ENCODE measurements around the gene SDR9C7. TPM values are rescaled to one million over a fixed set of nuclear protein-coding genes. Genes with fewer than 3 reads are reported as not detected.

SDR9C7 gene
- polyA plus RNA-seq, 1 donor from 2014 or later = 0.63 TPM

GRCh38 chr12:56948881-56949280 lies 14.7 kb upstream of the SDR9C7 start:
- H3F3A ChIP-seq (ENCODE audit: insufficient read depth, low read length, poor library complexity, severe bottlenecking) = no peaks in the 10 kb centered on the region
- H3K9me3 ChIP-seq (ENCODE audit: low read length) = no peaks in the 10 kb centered on the region
- H3K9me2 ChIP-seq (ENCODE audit: insufficient read depth, low read length) = no peaks in the 10 kb centered on the region
- H3K36me3 ChIP-seq (ENCODE audit: insufficient read depth, low read length) = no peaks in the 10 kb centered on the region
- H4K20me1 ChIP-seq (ENCODE audit: insufficient read depth) = no peaks in the 10 kb centered on the region
- no peak for TF ChIP-seq SMC3 (conservative IDR thresholded peaks at IDR 0.05; ENCODE audit: poor library complexity)
- TF ChIP-seq MXI1 (conservative IDR thresholded peaks at IDR 0.05; ENCODE audit: poor library complexity, severe bottlenecking) = no peak
- no peak for TF ChIP-seq CTCF (IDR thresholded peaks at IDR 0.05; ENCODE audit: poor library complexity, severe bottlenecking)
- no peak for TF ChIP-seq TAF1 (IDR thresholded peaks at IDR 0.05; ENCODE audit: low read depth)
- no peak for TF ChIP-seq EZH2 (IDR thresholded peaks at IDR 0.05; ENCODE audit: borderline replicate concordance, insufficient read depth, low read length, poor library complexity, severe bottlenecking)
- no peak for TF ChIP-seq POLR2AphosphoS5 (IDR thresholded peaks at IDR 0.05)
- TF ChIP-seq RAD21 (conservative IDR thresholded peaks at IDR 0.05) = no peak
- no peak for TF ChIP-seq EP300 (conservative IDR thresholded peaks at IDR 0.05; ENCODE audit: poor library complexity, severe bottlenecking)
- TF ChIP-seq REST (IDR thresholded peaks at IDR 0.05; ENCODE audit: borderline replicate concordance) = no peak
- no peak overlapping the region for H2AFZ ChIP-seq (ENCODE audit: low read depth, low read length)
- H3K9ac ChIP-seq (ENCODE audit: low read length) = no peak overlapping the region
- H3K4me2 ChIP-seq (ENCODE audit: low read length) = no peak overlapping the region
- no peak overlapping the region for H3K27ac ChIP-seq (ENCODE audit: low read length)
- H3K79me2 ChIP-seq (replicated peaks; ENCODE audit: insufficient read depth, low read length) = no peaks in the 10 kb centered on the region
- no peak overlapping the region for H3K4me3 ChIP-seq (ENCODE audit: low read length)
- no peaks in the 10 kb centered on the region for H3K27me3 ChIP-seq (ENCODE audit: insufficient read depth, low read depth, low read length)

GRCh38 chr12:56948457-56948777 lies 14.2 kb upstream of the SDR9C7 start:
- Histone ChIP-seq H4K20me1 (ENCODE audit: insufficient read depth) (no peaks in the 10 kb centered on the region), H3K9me2 (ENCODE audit: insufficient read depth, low read length) (no peaks in the 10 kb centered on the region)
- TF ChIP-seq TAF1 (IDR thresholded peaks at IDR 0.05; ENCODE audit: low read depth) (no peak), POLR2AphosphoS5 (IDR thresholded peaks at IDR 0.05) (no peak), REST (IDR thresholded peaks at IDR 0.05; ENCODE audit: borderline replicate concordance) (no peak), CTCF (IDR thresholded peaks at IDR 0.05; ENCODE audit: poor library complexity, severe bottlenecking) (no peak)

More at GRCh38 chr12:56948457-56948777, 14.2 kb upstream of the SDR9C7 start:
- no peak overlapping the region for H2AFZ ChIP-seq (ENCODE audit: low read depth, low read length)
- no peaks in the 10 kb centered on the region for H3F3A ChIP-seq (ENCODE audit: insufficient read depth, low read length, poor library complexity, severe bottlenecking)
- H3K4me2 ChIP-seq (ENCODE audit: low read length) = no peak overlapping the region
- H3K79me2 ChIP-seq (replicated peaks; ENCODE audit: insufficient read depth, low read length) = no peaks in the 10 kb centered on the region
- no peaks in the 10 kb centered on the region for H3K27me3 ChIP-seq (ENCODE audit: insufficient read depth, low read depth, low read length)
- H3K9ac ChIP-seq (ENCODE audit: low read length) = no peak overlapping the region
- H3K4me3 ChIP-seq (ENCODE audit: low read length) = no peak overlapping the region
- no peaks in the 10 kb centered on the region for H3K9me3 ChIP-seq (ENCODE audit: low read length)
- H3K36me3 ChIP-seq (ENCODE audit: insufficient read depth, low read length) = no peaks in the 10 kb centered on the region
- H3K27ac ChIP-seq (ENCODE audit: low read length) = no peak overlapping the region

All from neural cell (in vitro differentiated cells).